ENCODE measurements around the gene STX1B. TPM values are rescaled to one million over a fixed set of nuclear protein-coding genes. Genes with fewer than 3 reads are reported as not detected.
"Not testable (repeated sequence)": the region's sequence is repeated elsewhere in the genome, so short reads cannot be mapped to it uniquely, and the experiment has no call there.

STX1B gene
- total RNA-seq, 1 donor, result 2.1 TPM

DNA sequence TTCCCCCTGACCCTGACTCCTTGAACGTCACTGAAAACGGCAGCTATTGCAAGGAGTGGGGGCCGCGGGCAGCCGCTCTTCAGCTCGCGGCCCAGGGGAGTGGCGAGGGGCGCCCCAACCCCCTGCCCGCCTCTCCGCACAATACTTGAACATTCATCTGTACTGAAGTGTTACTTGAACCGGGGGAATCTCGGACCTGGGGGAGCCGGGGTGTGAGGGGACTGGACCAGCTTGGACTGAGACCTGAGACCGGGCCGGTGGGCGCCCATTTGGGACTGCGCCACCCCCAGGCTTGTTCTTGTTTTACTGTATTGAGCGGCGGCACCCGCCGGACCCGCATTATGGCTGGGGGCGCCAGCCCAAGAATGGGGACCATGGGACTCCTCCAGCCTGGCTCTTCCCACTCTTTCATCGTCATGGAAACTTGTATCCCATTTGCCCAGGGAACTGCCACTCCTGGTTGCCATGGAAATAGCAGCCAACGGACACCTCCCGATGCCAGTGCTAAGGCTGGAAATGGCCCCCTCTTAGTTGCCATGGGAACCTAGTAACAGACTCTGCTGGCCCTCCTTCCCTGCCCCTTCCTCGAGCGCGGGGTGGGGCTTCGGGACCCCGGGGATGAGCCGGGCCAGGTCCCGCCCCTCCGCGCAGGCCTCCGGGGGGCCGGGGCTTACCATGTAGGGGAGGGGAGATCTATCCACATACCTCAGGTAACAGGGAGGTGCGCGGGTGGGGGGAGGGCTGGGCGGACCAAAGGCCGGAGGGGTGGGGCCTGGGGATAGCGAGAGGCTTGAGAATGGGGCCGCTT, 62.4 kb downstream of the STX1B start:
- peak overlapping the region; percentile 88 for H3K4me3 ChIP-seq (ENCODE audit: low read depth, low read length)
- TF ChIP-seq, protein P1, sequence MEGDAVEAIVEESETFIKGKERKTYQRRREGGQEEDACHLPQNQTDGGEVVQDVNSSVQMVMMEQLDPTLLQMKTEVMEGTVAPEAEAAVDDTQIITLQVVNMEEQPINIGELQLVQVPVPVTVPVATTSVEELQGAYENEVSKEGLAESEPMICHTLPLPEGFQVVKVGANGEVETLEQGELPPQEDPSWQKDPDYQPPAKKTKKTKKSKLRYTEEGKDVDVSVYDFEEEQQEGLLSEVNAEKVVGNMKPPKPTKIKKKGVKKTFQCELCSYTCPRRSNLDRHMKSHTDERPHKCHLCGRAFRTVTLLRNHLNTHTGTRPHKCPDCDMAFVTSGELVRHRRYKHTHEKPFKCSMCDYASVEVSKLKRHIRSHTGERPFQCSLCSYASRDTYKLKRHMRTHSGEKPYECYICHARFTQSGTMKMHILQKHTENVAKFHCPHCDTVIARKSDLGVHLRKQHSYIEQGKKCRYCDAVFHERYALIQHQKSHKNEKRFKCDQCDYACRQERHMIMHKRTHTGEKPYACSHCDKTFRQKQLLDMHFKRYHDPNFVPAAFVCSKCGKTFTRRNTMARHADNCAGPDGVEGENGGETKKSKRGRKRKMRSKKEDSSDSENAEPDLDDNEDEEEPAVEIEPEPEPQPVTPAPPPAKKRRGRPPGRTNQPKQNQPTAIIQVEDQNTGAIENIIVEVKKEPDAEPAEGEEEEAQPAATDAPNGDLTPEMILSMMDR (IDR thresholded peaks at IDR 0.05; ENCODE audit: insufficient read depth, low read length), result no peak
- DNase-seq (ENCODE audit: low read depth), result peak; percentile 98

DNA sequence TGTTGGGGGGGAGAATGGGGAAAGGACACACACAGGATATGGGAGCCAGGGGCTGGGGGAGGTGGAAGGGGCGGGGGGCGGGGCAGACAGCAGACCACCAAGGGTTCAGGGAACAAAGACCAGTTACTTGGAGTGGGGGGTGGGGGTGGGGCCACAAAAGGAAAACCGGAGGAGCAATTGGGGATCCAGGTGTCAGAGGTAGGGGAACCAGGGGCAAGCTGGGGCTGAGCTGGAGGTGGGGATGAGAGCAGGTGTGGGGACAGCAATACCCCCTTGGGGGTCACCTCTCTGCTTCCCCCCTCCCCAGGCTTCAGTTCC, 62.9 kb downstream of the STX1B start:
- DNase-seq (ENCODE audit: low read depth), result no peak
- no peak overlapping the region for H3K4me3 ChIP-seq (ENCODE audit: low read depth, low read length)
- TF ChIP-seq, protein P1 (IDR thresholded peaks at IDR 0.05; ENCODE audit: insufficient read depth, low read length), result no peak

DNA sequence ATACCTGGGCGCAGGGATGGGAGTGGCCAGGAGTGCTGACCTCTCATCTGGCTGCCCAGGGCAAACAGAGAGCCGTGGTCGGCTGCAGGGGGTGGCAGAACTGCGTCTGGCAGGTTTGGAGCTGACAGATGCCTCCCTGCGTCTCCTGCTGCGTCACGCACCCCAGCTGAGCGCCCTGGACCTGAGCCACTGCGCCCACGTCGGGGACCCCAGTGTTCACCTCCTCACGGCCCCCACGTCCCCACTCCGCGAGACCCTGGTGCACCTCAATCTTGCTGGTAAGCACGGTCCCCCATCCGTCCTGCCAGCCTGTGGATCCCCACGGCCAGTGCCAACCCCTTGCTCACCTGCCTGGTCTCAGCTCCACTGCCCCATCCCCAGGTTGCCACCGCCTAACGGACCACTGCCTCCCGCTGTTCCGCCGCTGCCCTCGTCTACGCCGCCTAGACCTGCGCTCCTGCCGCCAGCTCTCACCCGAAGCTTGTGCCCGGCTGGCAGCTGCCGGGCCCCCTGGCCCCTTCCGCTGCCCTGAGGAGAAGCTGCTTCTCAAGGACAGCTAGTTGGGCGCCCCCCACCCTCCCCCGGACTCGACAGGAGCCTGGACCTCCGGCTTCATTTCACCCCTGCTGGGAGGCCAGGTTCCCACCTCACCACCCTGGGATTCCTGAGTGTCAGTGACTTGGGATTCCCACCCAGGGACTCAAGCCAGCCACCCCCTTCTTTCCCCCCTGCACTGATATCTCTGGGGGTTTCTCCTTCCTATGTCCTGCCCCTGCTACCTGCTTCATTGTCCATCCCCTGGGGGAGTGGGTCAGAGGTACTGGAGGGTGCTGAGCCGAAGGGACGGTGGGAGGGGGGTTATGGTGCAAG, 63.5 kb downstream of the STX1B start:
- DNase-seq (ENCODE audit: low read depth), result no peak
- H3K4me3 ChIP-seq (ENCODE audit: low read depth, low read length), result no peak overlapping the region
- TF ChIP-seq, protein P1 (IDR thresholded peaks at IDR 0.05; ENCODE audit: insufficient read depth, low read length), result no peak

DNA sequence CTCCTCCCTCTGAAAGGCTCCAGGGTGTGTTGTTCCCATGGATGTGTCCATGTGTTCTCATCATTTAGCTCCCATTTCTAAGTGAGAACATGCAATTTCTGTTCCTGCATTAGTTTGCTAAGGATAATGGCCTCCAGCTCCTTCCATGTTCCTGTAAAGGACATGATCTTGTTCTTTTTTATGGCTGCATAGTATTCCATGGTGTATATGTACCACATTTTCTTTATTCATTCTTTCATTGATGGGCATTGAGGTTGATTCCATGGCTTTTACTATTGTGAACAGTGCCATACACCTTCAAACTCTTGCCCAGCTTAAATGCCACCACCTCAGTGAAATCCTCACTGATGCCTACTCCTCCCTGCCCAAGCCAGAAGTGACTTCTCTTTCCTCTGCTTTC, 66.1 kb downstream of the STX1B start:
- TF ChIP-seq, protein P1 (IDR thresholded peaks at IDR 0.05; ENCODE audit: insufficient read depth, low read length), result no peak
- H3K4me3 ChIP-seq (ENCODE audit: low read depth, low read length), result no peak overlapping the region
- no peak for DNase-seq (ENCODE audit: low read depth)

DNA sequence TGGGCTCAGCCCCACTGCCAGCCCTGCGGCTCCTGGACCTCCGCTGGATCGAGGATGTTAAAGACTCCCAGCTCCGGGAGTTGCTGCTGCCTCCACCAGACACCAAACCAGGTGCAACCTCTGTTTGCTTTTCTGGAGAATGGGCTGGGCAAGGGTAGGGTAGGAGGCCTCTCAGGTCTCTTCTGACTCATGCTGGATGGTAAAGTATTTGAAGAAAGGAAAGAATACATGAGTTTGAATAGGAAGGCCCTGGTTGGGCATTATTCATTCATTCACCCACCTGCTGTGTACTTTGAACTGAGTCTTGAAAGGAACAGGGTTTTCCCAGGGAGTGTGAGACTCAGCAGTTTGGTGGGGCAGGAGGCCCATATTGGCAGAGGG, 68.0 kb downstream of the STX1B start:
- TF ChIP-seq, protein P1 (IDR thresholded peaks at IDR 0.05; ENCODE audit: insufficient read depth, low read length), result no peak
- DNase-seq (ENCODE audit: low read depth), result no peak
- H3K4me3 ChIP-seq (ENCODE audit: low read depth, low read length), result no peak overlapping the region

DNA sequence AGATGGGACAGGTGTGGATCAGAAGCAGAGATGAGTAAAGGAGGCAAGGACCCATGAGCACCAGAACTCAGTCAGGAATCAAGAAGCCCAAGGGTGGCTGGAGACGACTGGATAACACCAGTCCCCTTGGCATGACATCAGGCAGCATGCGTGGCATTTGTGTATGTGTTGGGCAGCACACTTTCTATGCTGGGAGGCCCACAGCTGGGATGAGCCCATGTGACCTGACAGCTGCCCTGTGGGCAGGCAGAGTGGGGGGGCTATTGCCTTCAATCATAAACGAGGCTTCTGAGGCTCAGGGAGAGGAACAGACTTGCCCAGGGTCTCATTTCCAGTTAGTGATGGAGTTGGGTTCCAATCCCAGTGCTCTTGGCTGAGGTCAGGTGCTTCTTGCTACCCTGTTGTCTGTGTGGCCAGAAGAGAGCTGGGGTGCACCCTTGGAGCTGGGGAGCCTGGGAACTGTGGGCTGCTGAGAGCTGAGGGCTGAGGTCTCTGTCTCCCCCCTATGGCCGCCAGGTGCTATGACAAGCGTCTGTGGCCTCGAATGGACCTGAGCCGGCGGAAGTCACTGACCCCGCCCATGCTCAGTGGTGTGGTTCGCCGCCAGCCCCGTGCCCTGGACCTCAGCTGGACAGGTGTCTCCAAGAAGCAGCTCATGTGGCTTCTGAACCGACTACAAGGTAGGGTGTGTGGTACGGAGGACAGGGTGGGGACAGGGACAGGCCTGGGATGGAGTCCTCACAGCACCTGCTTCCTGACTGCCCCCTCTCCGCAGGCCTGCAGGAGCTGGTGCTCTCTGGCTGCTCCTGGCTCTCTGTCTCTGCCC, 68.6 kb downstream of the STX1B start:
- peak; percentile 64 for DNase-seq (ENCODE audit: low read depth)
- no peak overlapping the region for H3K4me3 ChIP-seq (ENCODE audit: low read depth, low read length)
- TF ChIP-seq, protein P1 (IDR thresholded peaks at IDR 0.05; ENCODE audit: insufficient read depth, low read length), result peak; percentile 94

DNA sequence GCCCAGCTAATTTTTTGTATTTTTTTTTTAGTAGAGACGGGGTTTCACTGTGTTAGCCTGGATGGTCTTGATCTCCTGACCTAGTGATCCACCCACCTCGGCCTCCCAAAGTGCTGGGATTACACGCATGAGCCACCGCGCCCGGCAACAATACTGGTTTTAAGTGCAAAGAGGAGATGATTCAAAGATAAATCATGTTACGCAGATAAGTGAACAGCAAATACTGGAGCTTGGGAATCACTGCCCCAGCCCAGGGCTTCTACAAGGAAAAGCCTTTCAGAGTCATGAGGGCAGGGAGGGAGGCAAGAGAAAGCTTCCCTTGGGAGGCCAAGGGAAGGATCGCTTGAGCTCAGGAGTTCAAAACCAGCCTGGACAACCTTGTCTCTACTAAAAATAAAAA, 70.9 kb downstream of the STX1B start:
- not testable (repeated sequence) for H3K4me3 ChIP-seq (ENCODE audit: low read depth, low read length)

More for the DNA sequence above, 70.9 kb downstream of the STX1B start:
- DNase-seq (ENCODE audit: low read depth), result peak; percentile 29
